H1 (cell line): Measurements from ENCODE around the gene POLR3G. TPM values are rescaled to one million over a fixed set of nuclear protein-coding genes. Genes with fewer than 3 reads are reported as not detected.

Experiments
- RBBP5 ChIP-seq: IDR thresholded peaks from 2 replicates; pipeline ENCODE4 v1.7.1; 2012; ENCODE audit warnings: low read depth, mild to moderate bottlenecking, inconsistent platforms, low read length, moderate library complexity, borderline replicate concordance
- polyA plus RNA-seq, 7 experiments: library from polyadenylated mRNA; depleted of rRNA in 3 of 7; stranded (reverse) in 5 of 7; unstranded in 2 of 7; fragments of >200 nt in 5 of 7; fragments of 200-250 nt in 2 of 7; gene quantifications; 1 replicate in 5 of 7; 2 replicates in 1 of 7; 4 replicates in 1 of 7; pipeline versions ENCODE4 v1.2.1 to v1.2.3, GENCODE V29; 2011 to 2013; ENCODE audit warnings: missing spikeins in 2 of 7, mixed read lengths in 2 of 7
- total RNA-seq: library from RNA; stranded (reverse); fragmentation: NEBNext Ultra II Directional; extraction: Animal tissue kit (Norgen Biotek cat#: 25700); gene quantifications from 2 replicates; pipeline ENCODE4 v1.2.1, GENCODE V29; 2021
- TF ChIP-seq, protein P1 (sequence below): IDR thresholded peaks from 2 replicates; pipeline ENCODE4 v1.6.1; 2011; ENCODE audit warnings: low read depth, mild to moderate bottlenecking, low read length; ENCODE audit not compliant: insufficient read depth

The POLR3G gene
- total and polyA plus RNA-seq, 2 of the 8 experiments (the other 6 are each of a cell fraction or from before 2014, with no cell fraction given), result 119 to 179 TPM

- TF ChIP-seq RBBP5, result no peak
- TF ChIP-seq, protein P1, sequence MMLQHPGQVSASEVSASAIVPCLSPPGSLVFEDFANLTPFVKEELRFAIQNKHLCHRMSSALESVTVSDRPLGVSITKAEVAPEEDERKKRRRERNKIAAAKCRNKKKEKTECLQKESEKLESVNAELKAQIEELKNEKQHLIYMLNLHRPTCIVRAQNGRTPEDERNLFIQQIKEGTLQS, result no peak
These were observed 1.7 kb downstream of the POLR3G start (continued) for GRCh38 chr5:90476391-90476790.
